HG02973 (cell line): Measurements from ENCODE around the gene PTPN1.
"Not testable (repeated sequence)": the region's sequence is repeated elsewhere in the genome, so short reads cannot be mapped to it uniquely, and the experiment has no call there.

Experiments
- ATAC-seq: cut with Tn5 transposase; IDR thresholded peaks from one replicate; pipeline ENCODE4 v1.9.1; 2021; ENCODE audit warnings: moderate library complexity; ENCODE audit not compliant: unreplicated experiment

The PTPN1 gene

GRCh38 chr20:50527068-50527605 is 17.0 kb downstream of the PTPN1 start:
- ATAC-seq: no peak

GRCh38 chr20:50528129-50528528 is 17.9 kb downstream of the PTPN1 start:
- no peak for ATAC-seq

GRCh38 chr20:50528804-50529351 is 18.7 kb downstream of the PTPN1 start:
- no peak for ATAC-seq

- ATAC-seq: no peak
These were observed 22.0 kb downstream of the PTPN1 start for GRCh38 chr20:50532221-50532620.

- ATAC-seq: no peak
These were observed 22.9 kb downstream of the PTPN1 start for GRCh38 chr20:50533061-50533460.

GRCh38 chr20:50533464-50533863 is 23.3 kb downstream of the PTPN1 start:
- ATAC-seq: no peak

GRCh38 chr20:50534567-50534966 is 24.4 kb downstream of the PTPN1 start:
- ATAC-seq: no peak

GRCh38 chr20:50535162-50535561 is 25.0 kb downstream of the PTPN1 start:
- ATAC-seq: no peak

GRCh38 chr20:50536333-50536732 is 26.1 kb downstream of the PTPN1 start:
- ATAC-seq: no peak

GRCh38 chr20:50537546-50538201 is 27.5 kb downstream of the PTPN1 start:
- ATAC-seq: no peak

GRCh38 chr20:50538276-50538675 is 28.1 kb downstream of the PTPN1 start:
- no peak for ATAC-seq

GRCh38 chr20:50539798-50540197 is 29.6 kb downstream of the PTPN1 start:
- ATAC-seq: not testable (repeated sequence)

GRCh38 chr20:50540620-50541605 is 30.7 kb downstream of the PTPN1 start:
- no peak for ATAC-seq

GRCh38 chr20:50541606-50542041 is 31.4 kb downstream of the PTPN1 start:
- no peak for ATAC-seq

- ATAC-seq: no peak
These were observed 33.1 kb downstream of the PTPN1 start for GRCh38 chr20:50543326-50543725.

- no peak for ATAC-seq
These were observed 34.9 kb downstream of the PTPN1 start for GRCh38 chr20:50545126-50545525.

- no peak for ATAC-seq
These were observed 36.6 kb downstream of the PTPN1 start for GRCh38 chr20:50546729-50547314.

- no peak for ATAC-seq
These were observed 37.8 kb downstream of the PTPN1 start for GRCh38 chr20:50547964-50548363.

- no peak for ATAC-seq
These were observed 38.2 kb downstream of the PTPN1 start for GRCh38 chr20:50548396-50548795.

- no peak for ATAC-seq
These were observed 40.3 kb downstream of the PTPN1 start for GRCh38 chr20:50550531-50550930.

- ATAC-seq: no peak
These were observed 41.1 kb downstream of the PTPN1 start for GRCh38 chr20:50551288-50551687.
